ENCODE measurements around the gene GPALPP1.
"Not testable (repeated sequence)": the region's sequence is repeated elsewhere in the genome, so short reads cannot be mapped to it uniquely, and the experiment has no call there.

Gene GPALPP1

GRCh38 chr13:45007823-45008222 is 18.5 kb downstream of the GPALPP1 start:
- DNase-seq: no peak

GRCh38 chr13:45011198-45011597 is 21.9 kb downstream of the GPALPP1 start:
- DNase-seq: peak in 1 of 2 donors; percentile 3

GRCh38 chr13:45015300-45015699 is 26.0 kb downstream of the GPALPP1 start:
- DNase-seq: no peak

GRCh38 chr13:45016792-45017425 is 27.6 kb downstream of the GPALPP1 start:
- DNase-seq: no peak

GRCh38 chr13:45019981-45020380 is 30.6 kb downstream of the GPALPP1 start:
- not testable (repeated sequence) for DNase-seq

- no peak for DNase-seq
These were observed 31.9 kb downstream of the GPALPP1 start for GRCh38 chr13:45021250-45021649.

GRCh38 chr13:45024847-45025246 is 35.5 kb downstream of the GPALPP1 start:
- no peak for DNase-seq

- no peak for DNase-seq
These were observed 45.0 kb downstream of the GPALPP1 start for GRCh38 chr13:45034342-45034741.

GRCh38 chr13:45036206-45036605 is 46.9 kb downstream of the GPALPP1 start:
- no peak for DNase-seq

- DNase-seq: no peak
These were observed 50.8 kb downstream of the GPALPP1 start for GRCh38 chr13:45040173-45040572.

GRCh38 chr13:45040622-45041021 is 51.3 kb downstream of the GPALPP1 start:
- DNase-seq: no peak

GRCh38 chr13:45042539-45042938 is 53.2 kb downstream of the GPALPP1 start:
- DNase-seq: no peak

- no peak for DNase-seq
These were observed 57.1 kb downstream of the GPALPP1 start for GRCh38 chr13:45046445-45046844.

- DNase-seq: peak; percentile 49 to 89
These were observed 58.3 kb downstream of the GPALPP1 start for GRCh38 chr13:45047394-45048310.

- no peak for DNase-seq
These were observed 59.6 kb downstream of the GPALPP1 start for GRCh38 chr13:45048890-45049407.

GRCh38 chr13:45049478-45049877 is 60.1 kb downstream of the GPALPP1 start:
- DNase-seq: no peak

GRCh38 chr13:45051315-45051714 is 62.0 kb downstream of the GPALPP1 start:
- peak; percentile 14 to 40 for DNase-seq

GRCh38 chr13:45055198-45055901 is 66.0 kb downstream of the GPALPP1 start:
- DNase-seq: peak; percentile 91 to 92

GRCh38 chr13:45055902-45056648 is 66.7 kb downstream of the GPALPP1 start:
- DNase-seq: peak; percentile 44 to 52

- no peak for DNase-seq
These were observed 70.7 kb downstream of the GPALPP1 start for GRCh38 chr13:45060062-45060461.

- no peak for DNase-seq
These were observed 74.0 kb downstream of the GPALPP1 start for GRCh38 chr13:45063261-45063860.

- not testable (repeated sequence) for DNase-seq
These were observed 74.6 kb downstream of the GPALPP1 start for GRCh38 chr13:45063889-45064288.

Data from inflammatory macrophage treated with lipopolysaccharide for 1 hour (primary cell).